HEK293 (cell line): ENCODE measurements around the gene DENND6B.
A peak's percentile ranks its signal among the peaks of the same experiment; 100 is the strongest.

ENCODE experiments used
- CTCF ChIA-PET: fragments of 350-600 bp; formaldehyde crosslinking; extraction: SDS; loops from one replicate; lab custom pipeline; 2021; ENCODE audit warnings: antibody characterized with exemption; lab: Yijun Ruan, JAX
- POLR2A ChIA-PET: fragments of 300-600 bp; formaldehyde crosslinking; extraction: SDS; loops from one replicate; lab custom pipeline; 2020; ENCODE audit warnings: antibody characterized with exemption, inconsistent platforms; lab: Yijun Ruan, JAX
- H3K27ac ChIP-seq: fragments of 200-500 bp; sonication (Bioruptor generic); 2 replicates; pipeline ENCODE4 v1.5.1; 2014; ENCODE audit warnings: low read depth, low read length, control low read depth, inconsistent platforms; ENCODE audit errors: extremely low read depth
- H3K36me3 ChIP-seq, 2 experiments: fragments of 200-500 bp in 1 of 2; sonication (Bioruptor generic) in 1 of 2; 1 replicate in 1 of 2; 2 replicates in 1 of 2; pipeline ENCODE4 v1.5.1; 2014 to 2017; ENCODE audit warnings: inconsistent platforms in 2 of 2, low read length in 2 of 2; ENCODE audit not compliant: control insufficient read depth in 2 of 2, insufficient read depth in 1 of 2
- H3K4me1 ChIP-seq: fragments of 200-500 bp; sonication (Bioruptor generic); 2 replicates; pipeline ENCODE4 v1.5.1; 2014; ENCODE audit warnings: mild to moderate bottlenecking, low read length, inconsistent platforms; ENCODE audit not compliant: control insufficient read depth, insufficient read depth
- H3K4me3 ChIP-seq: 2 replicates; pipeline ENCODE4 v1.5.1; 2011; ENCODE audit warnings: low read depth, mild to moderate bottlenecking, control low read depth, low read length, moderate library complexity
- H3K9me3 ChIP-seq: fragments of 200-500 bp; sonication (Bioruptor generic); 2 replicates; pipeline ENCODE4 v1.5.1; 2014; ENCODE audit warnings: low read depth, low read length, inconsistent platforms; ENCODE audit not compliant: control insufficient read depth, insufficient read depth
- GLI4 ChIP-seq: fragments of 450-650 bp; formaldehyde crosslinking; IDR thresholded peaks from 2 replicates; pipeline ENCODE4 v1.5.1; 2016; ENCODE audit warnings: missing biosample characterization, missing genetic modification characterization
- HOXD13 ChIP-seq: sonication (generic); formaldehyde crosslinking; IDR thresholded peaks from 2 replicates; pipeline ENCODE4 v1.8.0; 2022; ENCODE audit warnings: missing genetic modification reagents, borderline replicate concordance
- KLF1 ChIP-seq: fragments of 450-650 bp; formaldehyde crosslinking; IDR thresholded peaks from 2 replicates; pipeline ENCODE4 v1.5.1; 2016; ENCODE audit warnings: missing biosample characterization, missing genetic modification characterization
- KLF17 ChIP-seq: fragments of 450-650 bp; formaldehyde crosslinking; IDR thresholded peaks from 2 replicates; pipeline ENCODE4 v1.5.1; 2016; ENCODE audit warnings: missing biosample characterization, missing genetic modification characterization
- KLF8 ChIP-seq: fragments of 450-650 bp; formaldehyde crosslinking; IDR thresholded peaks from 2 replicates; pipeline ENCODE4 v1.5.1; 2016; ENCODE audit warnings: missing biosample characterization, missing genetic modification characterization
- OVOL3 ChIP-seq: fragments of 450-650 bp; formaldehyde crosslinking; IDR thresholded peaks from 2 replicates; pipeline ENCODE4 v1.5.1; 2016; ENCODE audit warnings: missing biosample characterization, missing genetic modification characterization
- TCF7L2 ChIP-seq: IDR thresholded peaks from 2 replicates; pipeline ENCODE4 v1.6.1; 2011; ENCODE audit warnings: low read depth, mild to moderate bottlenecking, inconsistent platforms, low read length, moderate library complexity, borderline replicate concordance
- ZNF48 ChIP-seq: fragments of 450-650 bp; formaldehyde crosslinking; IDR thresholded peaks from 2 replicates; pipeline ENCODE4 v1.5.1; 2016; ENCODE audit warnings: missing biosample characterization, missing genetic modification characterization
- ZNF510 ChIP-seq: fragments of 450-650 bp; formaldehyde crosslinking; IDR thresholded peaks from 2 replicates; pipeline ENCODE4 v1.5.1; 2018; ENCODE audit warnings: mild to moderate bottlenecking, missing genetic modification characterization, missing biosample characterization; ENCODE audit not compliant: insufficient replicate concordance
- ZNF561 ChIP-seq: fragments of 450-650 bp; IDR thresholded peaks from 2 replicates; pipeline ENCODE4 v1.5.1; 2018; ENCODE audit warnings: missing biosample characterization, missing genetic modification characterization, borderline replicate concordance
- ZNF76 ChIP-seq: fragments of 450-650 bp; formaldehyde crosslinking; IDR thresholded peaks from 2 replicates; pipeline ENCODE4; 2016; ENCODE audit warnings: low read depth, missing biosample characterization, missing genetic modification characterization, borderline replicate concordance
- ZNF785 ChIP-seq: fragments of 450-650 bp; formaldehyde crosslinking; IDR thresholded peaks from 2 replicates; pipeline ENCODE4 v1.5.1; 2016; ENCODE audit warnings: missing biosample characterization, missing genetic modification characterization
- ZSCAN5A ChIP-seq: fragments of 450-650 bp; formaldehyde crosslinking; IDR thresholded peaks from 2 replicates; pipeline ENCODE4 v1.5.1; 2016; ENCODE audit warnings: missing biosample characterization, missing genetic modification characterization
- TF ChIP-seq, protein P1 (sequence below): IDR thresholded peaks from 2 replicates; pipeline ENCODE4 v1.6.1; 2011; ENCODE audit warnings: mild to moderate bottlenecking, low read depth, low read length, borderline replicate concordance
- TF ChIP-seq, protein P2 (sequence below): fragments of 450-650 bp; formaldehyde crosslinking; IDR thresholded peaks from 2 replicates; pipeline ENCODE4 v1.5.1; 2016; ENCODE audit warnings: missing biosample characterization, missing genetic modification characterization

The DENND6B gene

DNA sequence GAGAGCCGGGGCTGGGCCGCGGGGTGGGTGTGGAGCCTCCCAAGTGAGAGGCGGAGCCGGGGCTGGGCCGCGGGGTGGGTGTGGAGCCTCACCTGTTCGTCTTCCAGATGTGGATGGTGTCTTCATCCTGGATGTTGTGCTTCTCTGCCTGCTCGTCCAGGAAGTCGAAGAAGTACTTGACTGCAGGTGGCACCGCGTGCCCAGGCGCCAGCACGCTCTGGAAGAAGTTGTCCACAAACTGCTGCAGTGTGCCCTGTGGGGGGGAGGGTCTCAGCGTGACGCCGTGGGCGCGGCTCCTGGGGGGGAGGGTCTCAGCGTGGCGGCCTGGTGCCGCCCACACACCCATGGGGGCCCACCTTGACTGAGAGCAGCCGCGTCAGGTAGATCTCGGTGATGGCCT is 49.1 kb downstream of the DENND6B start:
- CTCF ChIA-PET, result no interaction called here

DNA sequence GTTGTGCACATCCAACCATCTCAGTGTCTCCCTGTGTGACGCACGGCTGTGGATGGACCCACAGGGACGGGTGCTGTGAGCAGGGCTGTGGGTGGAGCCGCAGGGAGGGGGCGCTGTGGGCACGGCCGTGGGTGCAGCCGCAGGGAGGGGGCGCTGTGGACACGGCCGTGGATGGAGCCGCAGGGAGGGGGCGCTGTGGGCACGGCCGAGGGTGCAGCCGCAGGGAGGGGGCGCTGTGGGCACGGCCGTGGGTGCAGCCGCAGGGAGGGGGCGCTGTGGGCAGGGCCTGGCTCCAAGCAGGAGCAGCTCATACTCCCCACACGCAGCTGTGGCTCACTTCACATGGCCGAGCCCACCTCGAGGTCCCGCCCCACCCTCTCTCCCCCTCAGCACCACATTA is 50.7 kb downstream of the DENND6B start:
- Histone ChIP-seq H3K4me1 (peaks cover 6% of the 10 kb centered on the region), H3K27ac (no peak overlapping the region)
- TF ChIP-seq TCF7L2 (no peak), KLF17 (tag by site-specific recombination) (no peak), OVOL3 (tag by site-specific recombination) (no peak), ZNF785 (tag by site-specific recombination) (no peak), ZSCAN5A (tag by site-specific recombination) (no peak), ZNF76 (tag by site-specific recombination) (no peak)
- TF ChIP-seq, all 188 proteins: peak for 0
- Histone ChIP-seq H3K9me3 (no peaks in the 10 kb centered on the region), H3K4me3 (no peak overlapping the region), H3K36me3 (peaks cover 0 to 68% of the 10 kb centered on the region in 2 experiments; a peak in 2 of 3 replicates)
- ChIA-PET CTCF (interaction anchor here (0.6 to 6.3 kb wide), 20 partner anchors 14 to 345 kb away, joined by 3 to 42 read pairs (median 4); partner anchors contain the start of gene PLXNB2), POLR2A (interaction anchor here (0.6 to 2.0 kb wide), 3 partner anchors 25 to 66 kb away, joined by 4 to 5 read pairs (median 5); no protein-coding TSS in a partner anchor)

More for the DNA sequence above, 49.1 kb downstream of the DENND6B start:
- Histone ChIP-seq H3K27ac (no peak overlapping the region), H3K36me3 (peaks cover 0 to 84% of the 10 kb centered on the region in 2 experiments; a peak in 2 of 3 replicates), H3K9me3 (no peaks in the 10 kb centered on the region), H3K4me1 (no peaks in the 10 kb centered on the region), H3K4me3 (no peak overlapping the region)
- POLR2A ChIA-PET, result interaction anchor here (0.6 kb wide), 1 partner anchor 30 kb away, joined by 4 read pairs; the partner anchor contains the start of gene PLXNB2
- TF ChIP-seq ZNF561 (tag by site-specific recombination) (no peak), KLF17 (tag by site-specific recombination) (0 out of 2 replicates have a peak, but pooled peaks have one; percentile 19), GLI4 (tag by site-specific recombination) (no peak), KLF1 (peak; percentile 85), KLF8 (tag by site-specific recombination) (peak; percentile 48; the same call in 1 of the 2 replicates), ZNF510 (tag by site-specific recombination) (no peak), ZNF785 (tag by site-specific recombination) (no peak), ZNF48 (tag by site-specific recombination) (no peak), HOXD13 (CRISPR knock-in tag) (no peak)
- TF ChIP-seq, protein P1, sequence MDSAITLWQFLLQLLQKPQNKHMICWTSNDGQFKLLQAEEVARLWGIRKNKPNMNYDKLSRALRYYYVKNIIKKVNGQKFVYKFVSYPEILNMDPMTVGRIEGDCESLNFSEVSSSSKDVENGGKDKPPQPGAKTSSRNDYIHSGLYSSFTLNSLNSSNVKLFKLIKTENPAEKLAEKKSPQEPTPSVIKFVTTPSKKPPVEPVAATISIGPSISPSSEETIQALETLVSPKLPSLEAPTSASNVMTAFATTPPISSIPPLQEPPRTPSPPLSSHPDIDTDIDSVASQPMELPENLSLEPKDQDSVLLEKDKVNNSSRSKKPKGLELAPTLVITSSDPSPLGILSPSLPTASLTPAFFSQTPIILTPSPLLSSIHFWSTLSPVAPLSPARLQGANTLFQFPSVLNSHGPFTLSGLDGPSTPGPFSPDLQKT, result no peak
- TF ChIP-seq, protein P2, sequence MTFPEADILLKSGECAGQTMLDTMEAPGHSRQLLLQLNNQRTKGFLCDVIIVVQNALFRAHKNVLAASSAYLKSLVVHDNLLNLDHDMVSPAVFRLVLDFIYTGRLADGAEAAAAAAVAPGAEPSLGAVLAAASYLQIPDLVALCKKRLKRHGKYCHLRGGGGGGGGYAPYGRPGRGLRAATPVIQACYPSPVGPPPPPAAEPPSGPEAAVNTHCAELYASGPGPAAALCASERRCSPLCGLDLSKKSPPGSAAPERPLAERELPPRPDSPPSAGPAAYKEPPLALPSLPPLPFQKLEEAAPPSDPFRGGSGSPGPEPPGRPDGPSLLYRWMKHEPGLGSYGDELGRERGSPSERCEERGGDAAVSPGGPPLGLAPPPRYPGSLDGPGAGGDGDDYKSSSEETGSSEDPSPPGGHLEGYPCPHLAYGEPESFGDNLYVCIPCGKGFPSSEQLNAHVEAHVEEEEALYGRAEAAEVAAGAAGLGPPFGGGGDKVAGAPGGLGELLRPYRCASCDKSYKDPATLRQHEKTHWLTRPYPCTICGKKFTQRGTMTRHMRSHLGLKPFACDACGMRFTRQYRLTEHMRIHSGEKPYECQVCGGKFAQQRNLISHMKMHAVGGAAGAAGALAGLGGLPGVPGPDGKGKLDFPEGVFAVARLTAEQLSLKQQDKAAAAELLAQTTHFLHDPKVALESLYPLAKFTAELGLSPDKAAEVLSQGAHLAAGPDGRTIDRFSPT (tag by site-specific recombination), result peak; percentile 62
